ENCODE measurements around the gene PRICKLE1.

Gene PRICKLE1

GRCh38 chr12:42448841-42449240 lies 140.7 kb downstream of the PRICKLE1 start:
- no peak for DNase-seq (ENCODE audit: low spot score)

- no peak for DNase-seq (ENCODE audit: low spot score)
Observed at GRCh38 chr12:42447371-42447786, 142.2 kb downstream of the PRICKLE1 start.

GRCh38 chr12:42446761-42447160 lies 142.8 kb downstream of the PRICKLE1 start:
- no peak for DNase-seq (ENCODE audit: low spot score)

DNA sequence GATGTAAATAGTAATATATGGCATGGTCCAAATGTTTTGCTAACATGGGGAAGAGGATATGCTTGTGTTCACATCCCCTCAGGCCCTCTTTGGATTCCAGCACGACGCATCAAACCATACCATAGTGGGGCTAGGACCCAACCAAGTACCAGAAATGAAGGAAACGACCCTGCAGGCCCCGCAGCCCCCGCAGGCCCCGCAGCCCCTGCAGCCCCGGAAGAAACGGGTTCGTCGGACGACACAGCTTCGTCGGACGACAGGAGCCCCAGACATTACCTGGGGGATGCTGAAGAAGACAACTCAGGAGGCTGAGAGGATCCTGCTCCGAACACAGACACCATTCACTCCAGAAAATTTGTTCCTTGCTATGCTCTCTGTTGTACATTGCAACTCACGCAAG lies 143.7 kb downstream of the PRICKLE1 start:
- DNase-seq (ENCODE audit: low spot score): no peak

DNA sequence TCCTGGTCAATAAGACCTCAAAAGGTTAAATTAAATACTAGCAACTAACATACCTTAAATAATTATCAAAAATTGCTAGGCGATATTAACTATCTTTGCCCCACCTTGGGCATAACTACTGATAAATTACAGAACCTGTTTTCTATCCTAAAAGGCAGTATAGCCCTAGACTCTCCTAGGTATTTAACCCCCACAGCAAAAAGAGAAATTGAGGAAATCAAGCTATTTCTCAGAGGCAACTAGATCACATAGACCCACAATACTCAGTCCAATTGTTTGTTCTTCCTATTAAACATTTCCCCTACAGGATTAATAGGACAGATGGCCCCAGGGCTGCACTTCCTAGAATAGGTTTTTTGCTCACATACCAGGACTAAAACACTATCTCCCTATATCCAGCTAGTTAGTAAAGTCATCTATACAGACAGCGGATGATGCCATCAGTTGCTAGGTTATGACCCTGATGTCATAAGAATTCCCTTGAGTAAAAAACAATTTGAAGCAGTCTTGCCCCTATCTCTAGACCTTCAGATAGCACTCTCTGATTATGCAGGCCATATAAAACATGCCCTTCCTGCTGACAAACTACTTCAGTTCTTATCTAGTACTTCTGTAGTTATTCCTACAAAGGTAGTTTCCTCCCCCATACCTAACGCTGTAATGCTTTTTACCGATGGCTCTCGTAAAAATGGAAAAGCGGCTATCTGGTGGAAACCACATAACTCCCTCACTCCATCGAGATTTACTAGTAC lies 145.2 kb downstream of the PRICKLE1 start:
- no peak for DNase-seq (ENCODE audit: low spot score)

DNA sequence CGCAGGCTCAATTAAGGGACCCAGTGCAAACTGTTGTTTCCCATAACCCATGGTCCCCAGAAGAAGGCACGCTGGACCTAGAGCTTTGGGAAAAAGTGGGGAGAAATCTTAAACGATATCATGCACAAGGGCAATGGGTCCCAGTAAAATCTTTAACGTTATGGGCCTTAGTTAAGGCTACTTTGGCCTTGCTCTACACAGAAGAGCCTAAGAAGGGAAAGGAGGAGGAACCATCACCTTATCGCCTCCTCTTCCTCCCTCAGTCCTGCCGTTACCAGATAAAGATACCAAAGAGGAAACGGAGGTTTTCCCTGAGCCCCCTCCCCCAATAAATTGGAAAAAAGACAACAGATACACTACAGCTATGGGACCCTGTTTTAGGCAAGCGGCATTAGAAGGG lies 146.7 kb downstream of the PRICKLE1 start:
- DNase-seq (ENCODE audit: low spot score): no peak

- no peak for DNase-seq (ENCODE audit: low spot score)
Observed at GRCh38 chr12:42442311-42442759, 147.2 kb downstream of the PRICKLE1 start.

DNA sequence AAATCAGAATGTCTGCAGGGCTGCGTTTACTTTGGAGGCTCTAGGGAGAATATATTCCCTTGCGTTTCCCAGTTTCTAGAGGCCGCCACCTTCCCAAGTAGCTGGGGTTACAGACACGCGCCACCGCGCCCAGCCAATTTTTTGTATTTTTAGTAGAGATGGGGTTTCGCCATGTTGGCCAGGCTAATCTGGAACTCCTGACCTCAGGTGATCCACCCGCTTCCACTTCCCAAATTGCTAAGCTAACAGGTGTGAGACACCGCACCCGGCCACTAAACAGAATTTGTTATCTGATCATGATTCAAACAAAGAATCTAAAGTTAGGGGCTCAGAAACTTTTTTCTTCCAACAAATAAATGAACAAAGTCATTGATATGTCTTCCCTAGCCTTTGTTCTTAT lies 148.9 kb downstream of the PRICKLE1 start:
- no peak for DNase-seq (ENCODE audit: low spot score)

GRCh38 chr12:42432517-42433140 lies 156.9 kb downstream of the PRICKLE1 start:
- no peak for DNase-seq (ENCODE audit: low spot score)

GRCh38 chr12:42428850-42429249 lies 160.7 kb downstream of the PRICKLE1 start:
- DNase-seq (ENCODE audit: low spot score): no peak

DNA sequence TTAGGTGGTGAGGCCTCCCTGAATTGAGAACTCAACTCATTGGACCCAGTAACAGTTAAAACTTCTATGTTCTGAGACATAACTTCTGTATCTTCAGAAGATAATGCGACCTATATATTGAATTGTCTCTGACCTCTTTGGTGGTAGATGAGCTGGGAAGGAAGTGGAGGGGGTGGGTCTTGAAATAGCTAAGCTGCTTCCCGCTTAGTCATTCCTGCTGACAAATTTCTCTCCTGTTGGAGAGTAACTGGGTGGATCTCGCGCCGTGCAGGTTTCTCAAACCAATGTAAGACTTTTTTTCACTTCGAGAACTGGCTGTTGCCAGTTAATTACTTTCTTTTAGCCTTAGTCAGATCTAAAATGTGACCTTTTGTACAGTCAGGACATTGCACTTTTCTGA lies 162.8 kb downstream of the PRICKLE1 start:
- no peak for DNase-seq (ENCODE audit: low spot score)

GRCh38 chr12:42422785-42423184 lies 166.8 kb downstream of the PRICKLE1 start:
- no peak for DNase-seq (ENCODE audit: low spot score)

DNA sequence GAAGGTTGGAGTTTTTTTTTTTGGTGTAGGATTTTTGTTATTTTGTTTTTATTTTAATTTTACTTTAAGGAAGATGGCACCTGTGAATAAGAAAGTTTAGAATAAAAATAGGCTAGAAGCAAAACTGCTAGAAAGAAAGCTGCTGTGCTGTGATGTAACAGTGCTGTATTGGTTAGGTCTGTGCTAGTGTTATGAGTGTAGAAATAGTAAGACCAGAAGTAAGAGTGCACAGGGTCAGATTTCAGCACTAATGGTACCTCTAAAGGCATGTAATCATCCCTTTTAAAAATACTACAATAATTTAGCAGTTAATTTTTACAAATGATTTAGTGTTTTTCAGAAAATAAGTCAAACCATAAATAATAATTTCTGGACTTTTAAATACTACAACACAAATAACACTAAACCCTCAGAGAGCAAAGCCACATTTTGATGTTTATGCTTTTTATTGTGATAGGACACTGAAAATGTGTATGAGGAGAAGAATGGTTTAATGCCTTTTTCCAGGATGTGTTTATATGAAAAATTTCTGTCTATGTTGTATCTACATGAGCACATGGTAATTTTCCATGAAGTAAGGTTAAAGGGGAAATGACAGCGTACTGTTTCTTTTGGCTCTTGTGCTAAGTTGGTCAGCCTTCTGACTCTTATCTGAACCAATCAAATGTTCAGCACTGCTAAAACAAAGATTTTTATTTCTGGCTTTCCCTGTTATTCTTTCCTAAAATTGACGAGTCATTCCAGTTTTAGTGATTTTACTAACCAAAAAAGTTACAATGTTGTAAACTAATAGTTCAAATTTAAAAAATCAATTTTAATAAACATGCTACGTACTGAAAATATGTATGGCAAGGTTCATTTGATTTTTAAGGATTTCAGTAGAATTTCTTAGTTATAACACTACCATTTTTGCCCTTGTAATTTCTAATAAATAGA lies 167.4 kb downstream of the PRICKLE1 start:
- peak; percentile 8 for DNase-seq (ENCODE audit: low spot score)

DNA sequence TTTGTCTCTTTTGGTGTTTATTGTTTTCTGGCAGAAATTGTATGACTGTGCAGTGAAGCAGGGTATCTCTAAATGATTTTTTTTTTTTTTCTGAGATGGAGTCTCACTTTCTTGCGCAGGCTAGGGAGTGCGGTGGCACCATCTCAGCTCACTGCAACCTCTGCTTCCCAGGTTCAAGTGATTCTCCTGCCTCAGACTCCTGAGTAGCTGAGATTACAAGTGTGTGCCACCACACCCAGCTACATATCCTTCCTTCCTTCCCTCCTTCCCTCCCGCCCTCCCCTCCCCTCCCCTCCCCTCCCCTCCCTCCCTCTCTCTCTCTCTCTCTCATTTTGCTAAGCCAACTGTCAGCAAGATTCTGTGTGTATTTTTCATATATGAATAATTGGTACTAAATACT lies 169.2 kb downstream of the PRICKLE1 start:
- DNase-seq (ENCODE audit: low spot score): no peak

- no peak for DNase-seq (ENCODE audit: low spot score)
Observed at GRCh38 chr12:42410340-42410739, 179.2 kb downstream of the PRICKLE1 start.

- DNase-seq (ENCODE audit: low spot score): no peak
Observed at GRCh38 chr12:42409471-42409870, 180.1 kb downstream of the PRICKLE1 start.

GRCh38 chr12:42407306-42407705 lies 182.2 kb downstream of the PRICKLE1 start:
- no peak for DNase-seq (ENCODE audit: low spot score)
